ENCODE measurements around the gene NUTF2. TPM values are rescaled to one million over a fixed set of nuclear protein-coding genes. Genes with fewer than 3 reads are reported as not detected.
A peak's percentile ranks its signal among the peaks of the same experiment; 100 is the strongest.

Gene NUTF2
- total and polyA plus RNA-seq, 10 of the 15 experiments (the other 5 are each of a cell fraction or from before 2014, with no cell fraction given) = 116 to 342 (median 202) TPM

GRCh38 chr16:67860589-67861398 is 14.1 kb downstream of the NUTF2 start:
- ChIA-PET RAD21 (ENCODE audit: unreplicated experiment) (no interaction called here), POLR2A (no interaction called here), SMC1A (ENCODE audit: uncharacterized antibody, unreplicated experiment) (interaction anchor here (0.9 kb wide), 1 partner anchor 18 kb away, joined by 3 read pairs; no protein-coding TSS in a partner anchor), CTCF (interaction anchor here (1.4 to 6.5 kb wide), 2 partner anchors 9 to 45 kb away, joined by 3 to 53 read pairs; no protein-coding TSS in a partner anchor)
- BruUV-seq (replicated peaks) = no TSS peak
- no peak for ATAC-seq
- DNase-seq (ENCODE audit: low read depth, low spot score) = no peak
- H3K4me1 ChIP-seq (ENCODE audit: control insufficient read depth, insufficient read depth, low read length) = no peaks in the 10 kb centered on the region
- no peak overlapping the region for H3K4me2 ChIP-seq (ENCODE audit: control insufficient read depth, insufficient read depth)
- H3K4me3 ChIP-seq = no peak overlapping the region
- H3K9me3 ChIP-seq (replicated peaks; ENCODE audit: control insufficient read depth, insufficient read depth, low read length) = no peaks in the 10 kb centered on the region
- in situ Hi-C loops (cut with MboI) (no loop called here), intact Hi-C loops (cut with micrococcal nuclease; ENCODE audit: unreplicated experiment) (no loop called here)
- H4K20me1 ChIP-seq (ENCODE audit: control insufficient read depth, insufficient read depth) = 0 out of 2 replicates have a peak, but pooled peaks cover 9% of the 10 kb centered on the region
- H3K79me2 ChIP-seq (ENCODE audit: control insufficient read depth, insufficient read depth, low read length) = peaks cover 43% of the 10 kb centered on the region
- H3K9ac ChIP-seq (ENCODE audit: control insufficient read depth, insufficient read depth, low read length) = no peak overlapping the region
- peaks cover 4 to 13% of the 10 kb centered on the region in 2 experiments; a peak in 3 of 4 replicates for H3K36me3 ChIP-seq (ENCODE audit: control insufficient read depth in 2 of 2, insufficient read depth in 2 of 2, low read length in 1 of 2)
- FAIRE-seq = no peak
- no peak overlapping the region for H3K27ac ChIP-seq (ENCODE audit: control insufficient read depth, insufficient read depth)
- no peaks in the 10 kb centered on the region for H3K27me3 ChIP-seq (replicated peaks in 1 of 2; ENCODE audit: control insufficient read depth in 2 of 2, insufficient read depth in 2 of 2, low read length in 1 of 2)
- 85% methylated on average over 8 of the region's 8 CpGs for WGBS (ENCODE audit: insufficient coverage, insufficient replicate concordance, low lambda C conversion rate, missing lambda C conversion rate)
- TF ChIP-seq IRF4 (IDR thresholded peaks at IDR 0.05; ENCODE audit: low read depth, low read length) (no peak), BCL3 (IDR thresholded peaks at IDR 0.05; ENCODE audit: borderline replicate concordance, insufficient read depth, low read depth, low read length, poor library complexity, severe bottlenecking) (peak; percentile 75)
- H2AFZ ChIP-seq (ENCODE audit: control insufficient read depth, low read depth, low read length) = no peak overlapping the region

GRCh38 chr16:67861877-67862276 is 15.1 kb downstream of the NUTF2 start:
- ATAC-seq (no peak), DNase-seq (ENCODE audit: low read depth, low spot score) (no peak), FAIRE-seq (no peak)
- BruUV-seq (replicated peaks) = no TSS peak
- Histone ChIP-seq H3K9me3 (replicated peaks; ENCODE audit: control insufficient read depth, insufficient read depth, low read length) (no peaks in the 10 kb centered on the region), H3K4me2 (ENCODE audit: control insufficient read depth, insufficient read depth) (no peak overlapping the region), H3K27ac (ENCODE audit: control insufficient read depth, insufficient read depth) (no peak overlapping the region), H3K4me1 (ENCODE audit: control insufficient read depth, insufficient read depth, low read length) (no peaks in the 10 kb centered on the region), H3K4me3 (no peak overlapping the region), H4K20me1 (ENCODE audit: control insufficient read depth, insufficient read depth) (0 out of 2 replicates have a peak, but pooled peaks cover 9% of the 10 kb centered on the region), H3K36me3 (ENCODE audit: control insufficient read depth in 2 of 2, insufficient read depth in 2 of 2, low read length in 1 of 2) (peaks cover 10 to 16% of the 10 kb centered on the region in 2 experiments; a peak in 3 of 4 replicates), H3K79me2 (ENCODE audit: control insufficient read depth, insufficient read depth, low read length) (peaks cover 41% of the 10 kb centered on the region), H3K9ac (ENCODE audit: control insufficient read depth, insufficient read depth, low read length) (no peak overlapping the region), H3K27me3 (replicated peaks in 1 of 2; ENCODE audit: control insufficient read depth in 2 of 2, insufficient read depth in 2 of 2, low read length in 1 of 2) (no peaks in the 10 kb centered on the region), H2AFZ (ENCODE audit: control insufficient read depth, low read depth, low read length) (no peak overlapping the region)
- in situ Hi-C loops (cut with MboI) (no loop called here), intact Hi-C loops (cut with micrococcal nuclease; ENCODE audit: unreplicated experiment) (no loop called here)
- 76% methylated on average over 6 of the region's 6 CpGs for WGBS (ENCODE audit: insufficient coverage, insufficient replicate concordance, low lambda C conversion rate, missing lambda C conversion rate)
- SMC1A ChIA-PET (ENCODE audit: uncharacterized antibody, unreplicated experiment) = interaction anchor here (0.9 kb wide), 1 partner anchor 31 kb away, joined by 3 read pairs; the partner anchor contains the start of gene PSKH1
- CTCF ChIA-PET = interaction anchor here (0.5 to 6.5 kb wide), 5 partner anchors 8 to 270 kb away, joined by 3 to 53 read pairs (median 3); no protein-coding TSS in a partner anchor
- POLR2A ChIA-PET = no interaction called here
- RAD21 ChIA-PET (ENCODE audit: unreplicated experiment) = interaction anchor here (1.0 kb wide), 1 partner anchor 45 kb away, joined by 3 read pairs; no protein-coding TSS in a partner anchor
- no peak for TF ChIP-seq IRF4 (IDR thresholded peaks at IDR 0.05; ENCODE audit: low read depth, low read length)
- no peak for TF ChIP-seq SMAD5 (IDR thresholded peaks at IDR 0.05; ENCODE audit: low read depth)
- TF ChIP-seq, protein P1, sequence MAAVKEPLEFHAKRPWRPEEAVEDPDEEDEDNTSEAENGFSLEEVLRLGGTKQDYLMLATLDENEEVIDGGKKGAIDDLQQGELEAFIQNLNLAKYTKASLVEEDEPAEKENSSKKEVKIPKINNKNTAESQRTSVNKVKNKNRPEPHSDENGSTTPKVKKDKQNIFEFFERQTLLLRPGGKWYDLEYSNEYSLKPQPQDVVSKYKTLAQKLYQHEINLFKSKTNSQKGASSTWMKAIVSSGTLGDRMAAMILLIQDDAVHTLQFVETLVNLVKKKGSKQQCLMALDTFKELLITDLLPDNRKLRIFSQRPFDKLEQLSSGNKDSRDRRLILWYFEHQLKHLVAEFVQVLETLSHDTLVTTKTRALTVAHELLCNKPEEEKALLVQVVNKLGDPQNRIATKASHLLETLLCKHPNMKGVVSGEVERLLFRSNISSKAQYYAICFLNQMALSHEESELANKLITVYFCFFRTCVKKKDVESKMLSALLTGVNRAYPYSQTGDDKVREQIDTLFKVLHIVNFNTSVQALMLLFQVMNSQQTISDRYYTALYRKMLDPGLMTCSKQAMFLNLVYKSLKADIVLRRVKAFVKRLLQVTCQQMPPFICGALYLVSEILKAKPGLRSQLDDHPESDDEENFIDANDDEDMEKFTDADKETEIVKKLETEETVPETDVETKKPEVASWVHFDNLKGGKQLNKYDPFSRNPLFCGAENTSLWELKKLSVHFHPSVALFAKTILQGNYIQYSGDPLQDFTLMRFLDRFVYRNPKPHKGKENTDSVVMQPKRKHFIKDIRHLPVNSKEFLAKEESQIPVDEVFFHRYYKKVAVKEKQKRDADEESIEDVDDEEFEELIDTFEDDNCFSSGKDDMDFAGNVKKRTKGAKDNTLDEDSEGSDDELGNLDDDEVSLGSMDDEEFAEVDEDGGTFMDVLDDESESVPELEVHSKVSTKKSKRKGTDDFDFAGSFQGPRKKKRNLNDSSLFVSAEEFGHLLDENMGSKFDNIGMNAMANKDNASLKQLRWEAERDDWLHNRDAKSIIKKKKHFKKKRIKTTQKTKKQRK (IDR thresholded peaks at IDR 0.05; ENCODE audit: low read depth, low read length) = no peak
- TF ChIP-seq ZNF217 (IDR thresholded peaks at IDR 0.05) = no peak
- no peak for TF ChIP-seq EP300 (IDR thresholded peaks at IDR 0.05; ENCODE audit: borderline replicate concordance in 1 of 2, control insufficient read depth in 1 of 2, low read depth in 2 of 2, low read length in 2 of 2)
- no peak for TF ChIP-seq KAT2A (conservative IDR thresholded peaks at IDR 0.05; ENCODE audit: control insufficient read depth, low read depth, low read length)
- no peak for TF ChIP-seq BRCA1 (IDR thresholded peaks at IDR 0.05; ENCODE audit: low read depth, low read length)
- no peak for TF ChIP-seq YY1 (IDR thresholded peaks at IDR 0.05; ENCODE audit: low read depth, low read length)
- TF ChIP-seq CREM (IDR thresholded peaks at IDR 0.05; ENCODE audit: low read depth) = no peak
- no peak for TF ChIP-seq CBX5 (IDR thresholded peaks at IDR 0.05; ENCODE audit: low read depth)

All from GM12878 (cell line).